ENCODE results near the gene DSP.

GRCh38 chr6:7542874-7543624 lies 1.6 kb downstream of the DSP start:
- TF ChIP-seq EZH2 (IDR thresholded peaks at IDR 0.05; ENCODE audit: borderline replicate concordance, low read length) (no peak), CTCF (IDR thresholded peaks at IDR 0.05; ENCODE audit: low read length) (no peak)
